Progenitor cell of endocrine pancreas (in vitro differentiated cells): Measurements from ENCODE around the gene RHO. TPM values are rescaled to one million over a fixed set of nuclear protein-coding genes. Genes with fewer than 3 reads are reported as not detected.

Source experiments
- DNase-seq: peaks from one replicate; pipeline ENCODE4 v3.0.0; 2021; ENCODE audit warnings: low spot score; ENCODE audit not compliant: unreplicated experiment
- H3K27ac Mint-ChIP-seq: 2 replicates; pipeline ENCODE4 v1.8.0; 2021; ENCODE audit warnings: mild to moderate bottlenecking, moderate library complexity, mixed read lengths
- H3K27me3 Mint-ChIP-seq: 2 replicates; pipeline ENCODE4 v1.8.0; 2021; ENCODE audit warnings: mixed read lengths
- H3K36me3 Mint-ChIP-seq: 2 replicates; pipeline ENCODE4 v1.8.0; 2022; ENCODE audit warnings: mixed read lengths; ENCODE audit not compliant: insufficient read depth
- H3K4me1 Mint-ChIP-seq: 2 replicates; pipeline ENCODE4 v1.8.0; 2021; ENCODE audit warnings: low read depth, mixed read lengths
- H3K4me3 Mint-ChIP-seq: 2 replicates; pipeline ENCODE4 v1.8.0; 2021; ENCODE audit warnings: low read depth, mild to moderate bottlenecking, moderate library complexity, mixed read lengths
- H3K9me3 Mint-ChIP-seq: 2 replicates; pipeline ENCODE4 v1.8.0; 2021; ENCODE audit warnings: low read depth, mixed read lengths
- total RNA-seq: library from RNA; stranded (reverse); gene quantifications from 2 replicates; pipeline ENCODE4 v1.2.1, GENCODE V29; 2021
- TF ChIP-seq, protein P1 (sequence below): fragments of 200-600 bp; sonication (generic); IDR thresholded peaks from one replicate; pipeline ENCODE4 v1.5.0; 2021; ENCODE audit warnings: antibody characterized with exemption, mild to moderate bottlenecking; ENCODE audit not compliant: unreplicated experiment

Gene RHO
- total RNA-seq, 1 donor from 2014 or later: 0.10 TPM

DNA sequence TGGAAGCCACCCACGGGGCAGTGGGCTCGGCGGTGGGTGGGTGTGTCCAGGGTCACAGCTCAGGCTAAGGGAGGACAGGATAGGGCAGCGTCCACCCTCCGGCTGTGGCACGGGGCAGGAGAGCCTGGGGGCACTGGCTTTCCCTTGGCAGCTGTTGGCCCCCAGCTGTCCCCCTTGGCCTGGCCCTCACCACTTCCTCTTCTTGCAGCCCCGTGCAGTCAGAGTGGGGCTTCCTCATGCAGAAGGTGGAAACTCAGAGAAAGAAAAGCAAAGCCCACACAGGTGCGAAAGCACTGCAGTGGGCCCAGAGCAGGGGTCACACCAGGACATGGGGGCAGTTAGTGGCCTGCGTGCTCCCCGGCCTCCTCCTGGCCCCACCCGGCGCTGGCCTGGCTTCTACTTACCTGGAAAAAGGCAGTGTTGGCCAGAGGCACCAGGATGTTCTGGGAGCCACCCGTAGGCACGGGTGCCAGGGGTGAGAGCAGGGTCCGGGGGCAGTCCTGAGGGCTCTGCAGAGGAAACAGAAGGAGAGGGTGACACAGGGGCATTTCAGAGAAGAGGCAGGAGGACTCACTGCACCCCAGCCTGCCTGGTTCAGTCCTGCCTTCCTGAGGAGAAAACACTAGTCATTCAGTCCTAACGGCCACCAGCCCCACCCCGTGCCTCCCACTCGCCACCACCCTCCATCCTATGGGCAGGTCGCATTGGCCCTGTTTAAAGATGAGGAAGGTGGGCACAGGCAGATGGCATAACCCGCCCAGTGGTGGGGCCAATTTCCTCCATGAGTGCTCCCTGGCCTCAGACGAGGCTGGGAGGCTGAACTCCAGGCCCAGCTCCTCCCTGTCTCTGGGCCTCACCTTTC is 49.7 kb downstream of the RHO start:
- H3K4me1 Mint-ChIP-seq: peaks cover 3% of the 10 kb centered on the region

DNA sequence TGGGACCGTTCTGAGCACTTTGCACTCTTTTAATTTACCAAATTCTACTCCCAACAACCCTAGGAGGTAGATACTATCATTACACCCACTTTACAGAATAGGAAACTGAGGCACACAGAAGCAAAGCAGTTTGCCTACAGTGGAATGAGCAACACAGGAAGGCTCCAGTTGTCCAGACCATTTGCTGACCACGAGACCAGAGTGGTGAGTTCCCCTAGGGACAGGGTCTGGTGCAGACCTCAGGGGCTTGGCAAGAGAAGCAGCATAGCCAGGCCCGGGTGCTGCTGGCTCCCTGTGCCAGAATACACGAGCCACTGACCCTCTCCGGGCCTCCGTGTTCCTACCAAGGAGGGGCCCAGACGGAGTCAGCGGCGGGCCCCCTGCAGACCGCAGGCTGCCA is 51.6 kb downstream of the RHO start:
- DNase-seq: no peak
- TF ChIP-seq, protein P1, sequence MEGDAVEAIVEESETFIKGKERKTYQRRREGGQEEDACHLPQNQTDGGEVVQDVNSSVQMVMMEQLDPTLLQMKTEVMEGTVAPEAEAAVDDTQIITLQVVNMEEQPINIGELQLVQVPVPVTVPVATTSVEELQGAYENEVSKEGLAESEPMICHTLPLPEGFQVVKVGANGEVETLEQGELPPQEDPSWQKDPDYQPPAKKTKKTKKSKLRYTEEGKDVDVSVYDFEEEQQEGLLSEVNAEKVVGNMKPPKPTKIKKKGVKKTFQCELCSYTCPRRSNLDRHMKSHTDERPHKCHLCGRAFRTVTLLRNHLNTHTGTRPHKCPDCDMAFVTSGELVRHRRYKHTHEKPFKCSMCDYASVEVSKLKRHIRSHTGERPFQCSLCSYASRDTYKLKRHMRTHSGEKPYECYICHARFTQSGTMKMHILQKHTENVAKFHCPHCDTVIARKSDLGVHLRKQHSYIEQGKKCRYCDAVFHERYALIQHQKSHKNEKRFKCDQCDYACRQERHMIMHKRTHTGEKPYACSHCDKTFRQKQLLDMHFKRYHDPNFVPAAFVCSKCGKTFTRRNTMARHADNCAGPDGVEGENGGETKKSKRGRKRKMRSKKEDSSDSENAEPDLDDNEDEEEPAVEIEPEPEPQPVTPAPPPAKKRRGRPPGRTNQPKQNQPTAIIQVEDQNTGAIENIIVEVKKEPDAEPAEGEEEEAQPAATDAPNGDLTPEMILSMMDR: no peak
- no peak overlapping the region for H3K27ac Mint-ChIP-seq
- no peaks in the 10 kb centered on the region for H3K9me3 Mint-ChIP-seq
- peaks cover 3% of the 10 kb centered on the region for H3K4me1 Mint-ChIP-seq
- no peak overlapping the region for H3K4me3 Mint-ChIP-seq
- H3K36me3 Mint-ChIP-seq: no peaks in the 10 kb centered on the region
- H3K27me3 Mint-ChIP-seq: no peaks in the 10 kb centered on the region

More for the DNA sequence above, 49.7 kb downstream of the RHO start:
- no peak for DNase-seq
- Mint-ChIP-seq H3K27ac (no peak overlapping the region), H3K27me3 (no peaks in the 10 kb centered on the region), H3K36me3 (no peaks in the 10 kb centered on the region), H3K4me3 (no peak overlapping the region), H3K9me3 (no peaks in the 10 kb centered on the region)
- TF ChIP-seq, protein P1: no peak

DNA sequence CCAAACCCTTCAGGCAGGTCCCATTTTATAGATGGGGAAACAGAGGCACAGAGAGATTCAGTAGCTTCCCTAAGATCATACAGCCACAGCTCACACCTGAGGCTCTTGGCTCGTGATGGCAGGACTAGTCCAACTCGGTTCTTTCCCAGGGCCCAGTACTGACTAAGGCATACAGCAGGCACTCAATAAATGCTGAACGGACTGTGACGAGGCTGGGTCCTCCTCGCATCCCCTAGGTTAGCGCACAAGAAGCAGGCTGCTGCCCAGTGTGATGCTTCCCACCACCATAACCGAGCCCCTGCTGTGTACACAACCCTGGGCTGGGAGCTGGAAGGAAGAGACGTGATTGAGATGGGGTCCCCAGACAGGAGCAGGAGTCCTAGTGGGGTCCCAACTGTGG is 53.2 kb downstream of the RHO start:
- no peak for DNase-seq
- Mint-ChIP-seq H3K4me3 (no peak overlapping the region), H3K36me3 (no peaks in the 10 kb centered on the region), H3K9me3 (no peaks in the 10 kb centered on the region), H3K27ac (no peak overlapping the region), H3K27me3 (no peaks in the 10 kb centered on the region), H3K4me1 (no peaks in the 10 kb centered on the region)
- TF ChIP-seq, protein P1: no peak

DNA sequence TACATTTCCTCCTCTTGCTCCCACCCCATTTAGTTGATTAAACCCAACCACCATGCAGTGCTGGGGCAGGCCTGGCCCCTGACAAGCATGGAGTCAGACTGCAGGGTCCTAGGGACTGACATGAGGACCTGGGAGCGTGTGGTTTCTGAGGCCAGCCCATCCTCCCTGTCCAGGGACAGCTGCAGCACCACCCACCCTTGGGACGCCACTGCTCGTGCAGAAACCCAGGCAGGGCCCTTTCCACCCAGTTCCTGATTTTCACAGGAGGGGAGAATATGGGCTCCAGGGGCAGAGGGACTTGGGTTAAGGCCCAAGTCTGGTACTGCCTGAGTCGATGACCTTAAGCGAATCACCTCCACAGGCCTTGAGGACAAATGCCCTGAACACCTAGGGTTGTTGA is 54.4 kb downstream of the RHO start:
- Mint-ChIP-seq H3K9me3 (no peaks in the 10 kb centered on the region), H3K4me3 (no peak overlapping the region), H3K4me1 (no peaks in the 10 kb centered on the region), H3K36me3 (no peaks in the 10 kb centered on the region), H3K27me3 (no peaks in the 10 kb centered on the region), H3K27ac (no peak overlapping the region)
- TF ChIP-seq, protein P1: no peak
- no peak for DNase-seq

DNA sequence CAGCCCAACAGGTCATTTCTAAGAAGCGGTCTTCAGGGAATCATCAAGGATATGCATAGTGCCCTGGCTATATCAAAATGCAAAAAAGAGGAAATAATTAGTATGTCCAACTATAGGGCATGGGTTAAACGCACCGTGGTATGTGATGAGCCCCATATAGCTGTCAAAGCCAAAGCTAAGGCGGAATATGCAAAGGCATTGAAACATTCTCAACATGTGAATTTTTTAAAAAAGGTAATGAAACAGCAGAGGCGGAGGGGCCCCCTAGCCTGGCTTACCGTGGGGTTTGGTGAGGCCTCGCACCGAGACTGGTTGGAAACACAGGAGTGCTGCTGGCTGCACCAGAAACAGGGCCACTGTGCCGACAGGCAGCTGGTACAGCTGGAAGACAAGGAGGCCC is 54.9 kb downstream of the RHO start:
- TF ChIP-seq, protein P1: no peak
- H3K4me1 Mint-ChIP-seq: no peaks in the 10 kb centered on the region
- H3K36me3 Mint-ChIP-seq: no peaks in the 10 kb centered on the region
- no peaks in the 10 kb centered on the region for H3K9me3 Mint-ChIP-seq
- no peak overlapping the region for H3K27ac Mint-ChIP-seq
- no peak overlapping the region for H3K4me3 Mint-ChIP-seq
- DNase-seq: no peak
- H3K27me3 Mint-ChIP-seq: no peaks in the 10 kb centered on the region
